Measurements from ENCODE around the gene MRGPRX4. TPM values are rescaled to one million over a fixed set of nuclear protein-coding genes. Genes with fewer than 3 reads are reported as not detected.

Gene MRGPRX4
- total RNA-seq, 6 experiments from 2014 or later, result not detected

- Mint-ChIP-seq H3K27ac (no peak overlapping the region), H3K4me3 (no peak overlapping the region), H3K27me3 (ENCODE audit: insufficient read depth) (peaks cover 26% of the 10 kb centered on the region), H3K4me1 (ENCODE audit: low read depth) (no peaks in the 10 kb centered on the region), H3K36me3 (ENCODE audit: low read depth) (no peaks in the 10 kb centered on the region), H3K9me3 (no peaks in the 10 kb centered on the region)
- DNase-seq, result no peak
- no peak for TF ChIP-seq CTCF (IDR thresholded peaks at IDR 0.05)
Measured at GRCh38 chr11:18221274-18221876, 48.7 kb downstream of the MRGPRX4 start.

DNA sequence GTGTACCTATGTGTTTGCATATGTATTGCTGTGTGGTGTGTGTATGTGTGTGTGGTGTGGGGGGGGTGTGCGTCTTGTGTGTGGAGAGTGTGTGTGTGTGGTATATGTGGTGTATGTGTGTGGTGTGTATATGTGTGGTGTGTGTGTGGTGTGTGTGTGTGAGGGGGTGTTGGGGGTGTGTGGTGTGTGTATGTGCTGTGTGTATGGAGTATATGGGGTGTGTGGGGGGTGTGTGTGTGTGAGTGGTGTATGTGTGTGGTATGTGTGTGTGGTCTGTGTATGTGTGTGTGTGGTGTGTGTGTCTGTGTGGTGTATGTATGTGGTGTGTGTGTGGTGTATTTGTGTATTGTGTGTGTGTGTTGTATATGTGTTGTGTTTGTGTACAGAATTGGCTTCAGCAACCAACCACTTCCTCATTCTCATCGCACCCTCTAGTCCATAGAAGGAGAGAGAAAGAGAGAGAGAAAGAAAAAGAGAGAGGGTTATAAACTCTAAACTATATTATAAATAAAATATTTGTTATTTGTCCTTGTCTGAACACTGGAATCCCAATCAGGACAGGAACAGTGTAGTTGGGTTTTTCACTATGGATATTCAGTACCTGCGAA lies 50.3 kb downstream of the MRGPRX4 start:
- no peaks in the 10 kb centered on the region for H3K36me3 Mint-ChIP-seq (ENCODE audit: low read depth)
- no peaks in the 10 kb centered on the region for H3K9me3 Mint-ChIP-seq

More for the DNA sequence above, 50.3 kb downstream of the MRGPRX4 start:
- Mint-ChIP-seq H3K27me3 (ENCODE audit: insufficient read depth) (peaks cover 23% of the 10 kb centered on the region), H3K4me3 (no peak overlapping the region), H3K4me1 (ENCODE audit: low read depth) (no peaks in the 10 kb centered on the region), H3K27ac (no peak overlapping the region)
- no peak for DNase-seq
- no peak for TF ChIP-seq CTCF (IDR thresholded peaks at IDR 0.05)

Other genes starting within 250 kb of the MRGPRX4 start
- gene SERGEF, start 159.8 kb upstream of the MRGPRX4 start, total RNA-seq (2021; fragmentation: NEBNext Ultra II Directional; extraction: Animal tissue kit (Norgen Biotek cat#: 25700)), result 10 to 100 TPM; 13.5 to 19.3 (median 17.7) TPM
- under 1 TPM in 1 of 6 experiments, not detected in 5; 0.03 TPM for gene TPH1, start 126.6 kb upstream of the MRGPRX4 start, total RNA-seq (2021; fragmentation: NEBNext Ultra II Directional; extraction: Animal tissue kit (Norgen Biotek cat#: 25700))
- gene SAAL1, start 66.8 kb upstream of the MRGPRX4 start, total RNA-seq (2021; fragmentation: NEBNext Ultra II Directional; extraction: Animal tissue kit (Norgen Biotek cat#: 25700)), result 10 to 100 TPM; 10.3 to 16.6 (median 15.3) TPM
- gene MRGPRX3, start 40.3 kb upstream of the MRGPRX4 start, total RNA-seq (2021; fragmentation: NEBNext Ultra II Directional; extraction: Animal tissue kit (Norgen Biotek cat#: 25700)), result not detected
- gene SAA4, start 64.0 kb downstream of the MRGPRX4 start, total RNA-seq (2021; fragmentation: NEBNext Ultra II Directional; extraction: Animal tissue kit (Norgen Biotek cat#: 25700)), result not detected
- not detected for gene SAA2, start 75.8 kb downstream of the MRGPRX4 start, total RNA-seq (2021; fragmentation: NEBNext Ultra II Directional; extraction: Animal tissue kit (Norgen Biotek cat#: 25700))
- under 1 TPM in 2 of 6 experiments, not detected in 4; 0.50 to 0.55 TPM for gene SAA1, start 93.4 kb downstream of the MRGPRX4 start, total RNA-seq (2021; fragmentation: NEBNext Ultra II Directional; extraction: Animal tissue kit (Norgen Biotek cat#: 25700))
- 10 to 100 TPM; 31.4 to 41.5 (median 34.4) TPM for gene HPS5, start 149.3 kb downstream of the MRGPRX4 start, total RNA-seq (2021; fragmentation: NEBNext Ultra II Directional; extraction: Animal tissue kit (Norgen Biotek cat#: 25700))
- gene GTF2H1, start 149.7 kb downstream of the MRGPRX4 start, total RNA-seq (2021; fragmentation: NEBNext Ultra II Directional; extraction: Animal tissue kit (Norgen Biotek cat#: 25700)), result 10 to 100 TPM; 45.3 to 58.1 (median 52.7) TPM
- 1,000 to 10,000 TPM; 1,331 to 1,603 (median 1,438) TPM for gene LDHA, start 221.7 kb downstream of the MRGPRX4 start, total RNA-seq (2021; fragmentation: NEBNext Ultra II Directional; extraction: Animal tissue kit (Norgen Biotek cat#: 25700))
- gene LDHC, start 239.5 kb downstream of the MRGPRX4 start, total RNA-seq (2021; fragmentation: NEBNext Ultra II Directional; extraction: Animal tissue kit (Norgen Biotek cat#: 25700)), result 1 to 10 TPM in 4 of 6 experiments, under 1 TPM in 2; 0.52 to 2.7 (median 2.0) TPM